Left ventricle myocardium superior (tissue), 1 donor: ENCODE results near the gene DGAT2. TPM values are rescaled to one million over a fixed set of nuclear protein-coding genes. Genes with fewer than 3 reads are reported as not detected.
"Not testable (repeated sequence)": the region's sequence is repeated elsewhere in the genome, so short reads cannot be mapped to it uniquely, and the experiment has no call there.

Source experiments
- ATAC-seq: fragments of 200-7000 bp; cut with Tn5 transposase; one replicate; pipeline ENCODE4 v1.9.1; 2020; ENCODE audit warnings: mild to moderate bottlenecking, moderate library complexity
- DNase-seq: peaks from one replicate; pipeline ENCODE4 v3.0.0-alpha.2; 2020
- intact Hi-C: fragments of 100-400 bp; cut with micrococcal nuclease; formaldehyde crosslinking; loops from one replicate; pipeline ENCODE4 v1.11.0; 2022
- total RNA-seq: library from RNA; stranded (reverse); fragmentation: NEBNext Ultra II Directional; extraction: Animal tissue kit (Norgen Biotek cat#: 25700); gene quantifications from one replicate; pipeline ENCODE4 v1.2.1, GENCODE V29; 2021
- donor health status: DM: no; HTN: yes; CAD: no; lungs with severe emphysema.

Gene DGAT2
- total RNA-seq, 1 donor from 2014 or later, result 18.3 TPM

GRCh38 chr11:75743711-75744563, 24.6 kb upstream of the DGAT2 start:
- ATAC-seq (peak; percentile 41), DNase-seq (peak; percentile 59)
- intact Hi-C loops, result no loop called here

- intact Hi-C loops, result no loop called here
- DNase-seq (peak; percentile 42), ATAC-seq (peak; percentile 95)
Measured at GRCh38 chr11:75745807-75746206, 22.8 kb upstream of the DGAT2 start.

DNA sequence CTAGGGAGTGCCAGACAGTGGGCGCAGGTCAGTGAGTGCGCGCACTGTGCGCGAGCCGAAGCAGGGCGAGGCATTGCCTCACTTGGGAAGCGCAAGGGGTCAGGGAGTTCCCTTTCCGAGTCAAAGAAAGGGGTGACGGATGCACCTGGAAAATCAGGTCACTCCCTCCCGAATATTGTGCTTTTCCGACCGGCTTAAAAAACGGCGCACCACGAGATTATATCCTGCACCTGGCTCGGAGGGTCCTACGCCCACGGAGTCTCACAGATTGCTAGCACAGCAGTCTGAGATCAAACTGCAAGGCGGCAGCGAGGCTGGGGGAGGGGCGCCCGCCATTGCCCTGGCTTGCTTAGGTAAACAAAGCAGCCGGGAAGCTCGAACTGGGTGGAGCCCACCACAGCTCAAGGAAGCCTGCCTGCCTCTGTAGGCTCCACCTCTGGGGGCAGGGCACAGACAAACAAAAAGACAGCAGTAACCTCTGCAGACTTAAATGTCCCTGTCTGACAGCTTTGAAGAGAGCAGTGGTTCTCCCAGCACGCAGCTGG, 19.8 kb upstream of the DGAT2 start:
- DNase-seq, ATAC-seq, intact Hi-C loops: not testable (repeated sequence)

DNA sequence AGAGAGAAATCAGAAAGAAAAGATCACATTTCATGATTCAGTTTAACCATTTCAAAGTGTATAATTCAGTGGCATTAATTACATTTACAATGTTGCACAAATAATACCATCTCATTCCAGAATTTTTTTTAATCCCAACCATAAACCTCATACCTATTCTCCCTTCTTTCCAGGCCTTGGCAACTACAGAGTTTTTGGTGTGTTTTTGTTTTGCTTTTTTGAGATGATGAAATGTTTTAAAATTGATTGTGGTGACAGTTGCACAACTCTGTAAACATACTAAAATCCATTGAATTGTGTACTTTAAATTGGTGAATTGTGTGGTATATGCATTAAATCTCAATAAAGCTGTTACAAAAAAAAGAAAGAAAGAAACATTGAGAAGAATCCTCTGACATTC, 13.6 kb upstream of the DGAT2 start:
- intact Hi-C loops, DNase-seq, ATAC-seq: not testable (repeated sequence)

- intact Hi-C loops, result no loop called here
Measured at GRCh38 chr11:75757651-75758050, 10.9 kb upstream of the DGAT2 start.

GRCh38 chr11:75759832-75760231, 8.7 kb upstream of the DGAT2 start:
- DNase-seq (no peak), ATAC-seq (no peak)
- intact Hi-C loops, result no loop called here

More at GRCh38 chr11:75757651-75758050, 10.9 kb upstream of the DGAT2 start:
- ATAC-seq, result no peak
- no peak for DNase-seq

GRCh38 chr11:75760243-75760642, 8.3 kb upstream of the DGAT2 start:
- intact Hi-C loops, result no loop called here
- ATAC-seq (no peak), DNase-seq (no peak)

GRCh38 chr11:75760710-75761493, 7.7 kb upstream of the DGAT2 start:
- DNase-seq, result no peak
- ATAC-seq, result no peak
- intact Hi-C loops, result no loop called here

GRCh38 chr11:75762158-75762557, 6.4 kb upstream of the DGAT2 start:
- intact Hi-C loops, result no loop called here

DNA sequence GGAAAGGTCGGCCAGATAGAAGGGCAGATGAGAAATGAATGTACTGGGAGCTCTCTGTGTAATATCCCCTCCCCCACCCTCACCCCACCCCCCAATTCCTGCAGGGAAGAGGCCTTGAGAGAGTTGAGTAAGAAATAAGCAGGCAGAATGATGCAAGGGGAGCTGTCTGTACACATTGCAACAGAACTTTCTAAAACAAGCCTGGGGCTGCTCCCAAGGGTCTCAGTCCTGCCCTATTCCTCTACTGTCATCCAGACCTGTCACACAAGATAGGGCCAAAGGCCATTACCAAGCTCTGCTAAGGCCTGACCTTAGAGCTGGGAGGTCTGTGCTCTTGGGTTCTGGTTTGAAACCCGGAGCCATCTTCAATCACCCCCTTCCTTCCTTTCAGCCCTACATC, 5.7 kb upstream of the DGAT2 start:
- DNase-seq (no peak), ATAC-seq (no peak)
- intact Hi-C loops, result no loop called here

More at GRCh38 chr11:75762158-75762557, 6.4 kb upstream of the DGAT2 start:
- DNase-seq, result no peak
- ATAC-seq, result no peak

GRCh38 chr11:75763846-75764245, 4.7 kb upstream of the DGAT2 start:
- ATAC-seq (no peak), DNase-seq (no peak)
- intact Hi-C loops, result no loop called here

- intact Hi-C loops, result no loop called here
- DNase-seq, result no peak
- no peak for ATAC-seq
Measured at GRCh38 chr11:75765116-75765515, 3.5 kb upstream of the DGAT2 start.

DNA sequence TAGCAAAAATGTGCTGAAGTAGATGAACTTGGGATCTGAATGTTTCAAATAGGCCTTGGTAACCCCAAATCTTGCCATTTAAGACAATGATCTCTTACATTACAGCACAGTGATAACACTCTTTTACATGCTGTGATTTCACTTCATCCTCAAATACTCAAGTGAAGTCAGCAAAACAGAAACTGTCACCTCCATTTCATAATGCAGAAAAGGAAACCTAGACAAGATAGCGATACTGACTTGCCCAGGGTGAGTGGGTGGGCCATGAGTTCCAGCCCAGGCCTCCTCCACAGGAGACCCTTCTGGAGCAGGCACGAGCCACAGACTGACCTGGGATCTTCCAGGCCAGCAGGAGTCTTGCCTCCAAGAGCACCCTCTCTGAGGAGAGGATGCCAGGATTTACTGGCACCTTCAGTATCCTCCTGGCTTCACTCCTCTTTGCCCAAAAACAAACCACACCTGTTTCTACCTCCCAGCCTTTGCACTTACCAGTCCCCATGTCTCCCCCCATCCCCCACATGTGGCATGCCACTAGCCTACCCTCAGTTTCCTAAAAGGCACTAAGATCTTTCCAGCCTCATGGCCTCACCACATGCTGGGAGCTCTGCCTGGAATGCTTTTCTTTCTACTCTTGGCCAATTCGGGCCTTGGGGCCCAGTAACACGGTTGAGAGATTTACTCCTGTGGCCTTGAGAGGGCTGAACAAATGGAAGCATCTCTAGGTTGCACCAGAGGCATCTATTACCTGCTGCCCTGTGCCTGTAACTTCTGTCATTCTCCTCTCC, 1.9 kb upstream of the DGAT2 start:
- ATAC-seq, result no peak
- DNase-seq, result no peak
- intact Hi-C loops, result no loop called here

DNA sequence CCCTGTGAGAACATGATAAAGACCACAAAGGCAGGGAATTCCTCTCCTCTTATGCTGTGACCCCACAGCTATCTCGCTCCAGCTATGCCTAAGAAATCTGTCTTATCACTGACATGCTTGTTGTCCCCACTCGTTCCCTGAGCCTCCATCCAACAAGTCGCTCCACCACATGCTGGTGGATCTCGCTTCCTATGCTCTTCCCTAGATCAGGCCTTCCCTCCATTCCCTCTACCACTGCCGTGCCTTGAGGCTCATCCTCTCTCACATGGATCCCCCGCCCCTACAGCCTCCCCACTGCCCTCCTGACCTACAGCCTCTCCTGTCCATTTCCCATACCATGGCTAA, 1.4 kb upstream of the DGAT2 start:
- intact Hi-C loops, result no loop called here

DNA sequence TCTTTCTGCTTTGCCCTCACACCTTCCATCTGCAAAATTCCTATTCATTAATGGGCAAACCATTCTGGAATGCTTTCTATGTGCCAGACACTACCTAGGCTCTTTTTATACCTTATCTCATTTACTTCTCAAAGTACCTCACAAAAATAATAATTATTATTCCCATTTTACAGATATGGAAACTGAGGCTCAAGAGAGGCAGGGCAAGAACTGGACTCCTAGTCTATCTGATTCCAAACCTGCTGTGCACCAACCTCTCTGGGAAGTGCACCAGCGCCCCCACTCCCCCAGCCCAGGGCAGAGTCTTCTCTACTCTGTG, 826 bp upstream of the DGAT2 start:
- DNase-seq, result no peak
- intact Hi-C loops, result no loop called here
- no peak for ATAC-seq

More for the DNA sequence above, 1.4 kb upstream of the DGAT2 start:
- ATAC-seq (no peak), DNase-seq (no peak)

DNA sequence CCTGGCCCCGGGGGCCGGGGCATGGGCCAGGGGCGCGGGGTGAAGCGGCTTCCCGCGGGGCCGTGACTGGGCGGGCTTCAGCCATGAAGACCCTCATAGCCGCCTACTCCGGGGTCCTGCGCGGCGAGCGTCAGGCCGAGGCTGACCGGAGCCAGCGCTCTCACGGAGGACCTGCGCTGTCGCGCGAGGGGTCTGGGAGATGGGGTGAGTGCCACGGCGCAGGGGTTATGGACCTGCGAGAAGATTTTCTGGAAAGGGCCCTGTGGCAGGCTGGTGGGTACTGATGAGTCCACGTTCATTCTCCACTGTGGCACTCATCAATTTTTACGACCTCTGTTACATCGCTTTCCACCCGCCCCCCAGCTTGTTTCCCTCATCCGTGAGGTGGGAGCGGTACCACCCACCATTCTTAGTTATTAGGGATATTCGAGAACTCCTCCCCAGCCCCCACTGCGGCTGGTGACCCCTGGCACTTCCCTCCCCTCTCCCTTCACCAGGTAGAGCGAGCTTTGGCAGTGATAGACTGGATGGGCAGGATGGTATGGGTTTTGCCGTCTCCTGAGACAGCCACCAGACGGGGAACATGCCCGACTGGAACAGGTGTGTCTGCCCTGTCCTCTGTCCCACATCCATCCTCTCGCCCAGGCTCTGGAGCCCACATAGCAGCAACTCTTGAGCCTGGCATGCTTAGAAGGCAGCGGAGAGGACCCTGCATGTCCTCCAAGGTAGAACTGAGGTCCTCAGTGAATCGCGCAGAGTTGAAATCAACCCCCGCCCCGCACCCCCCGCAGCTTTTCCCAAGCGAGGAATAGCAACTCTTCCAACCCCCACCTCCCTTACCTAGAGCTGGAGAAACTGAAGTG, 562 bp downstream of the DGAT2 start:
- intact Hi-C loops, result no loop called here
- ATAC-seq, result peak; percentile 5
- no peak for DNase-seq

DNA sequence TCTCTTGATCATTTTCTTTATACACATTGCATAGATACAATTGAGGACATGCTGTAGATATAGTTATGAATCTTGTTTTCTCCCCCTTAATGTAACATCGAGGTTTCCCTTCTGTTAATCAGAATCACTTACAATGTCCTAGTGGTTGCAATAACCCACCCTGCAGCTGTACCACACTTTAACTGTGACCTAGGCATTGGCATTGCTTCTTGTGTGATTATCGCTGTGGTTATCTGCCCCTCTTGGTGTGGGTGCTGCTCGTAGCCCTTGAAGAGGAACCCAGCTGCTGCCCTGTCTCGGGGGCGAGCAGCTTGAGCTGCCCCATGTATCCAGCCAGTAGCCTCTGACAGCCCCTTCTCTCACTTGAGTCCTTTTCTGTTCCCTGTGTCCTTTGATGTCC, 1.5 kb downstream of the DGAT2 start:
- DNase-seq (no peak), ATAC-seq (no peak)
- intact Hi-C loops, result no loop called here

DNA sequence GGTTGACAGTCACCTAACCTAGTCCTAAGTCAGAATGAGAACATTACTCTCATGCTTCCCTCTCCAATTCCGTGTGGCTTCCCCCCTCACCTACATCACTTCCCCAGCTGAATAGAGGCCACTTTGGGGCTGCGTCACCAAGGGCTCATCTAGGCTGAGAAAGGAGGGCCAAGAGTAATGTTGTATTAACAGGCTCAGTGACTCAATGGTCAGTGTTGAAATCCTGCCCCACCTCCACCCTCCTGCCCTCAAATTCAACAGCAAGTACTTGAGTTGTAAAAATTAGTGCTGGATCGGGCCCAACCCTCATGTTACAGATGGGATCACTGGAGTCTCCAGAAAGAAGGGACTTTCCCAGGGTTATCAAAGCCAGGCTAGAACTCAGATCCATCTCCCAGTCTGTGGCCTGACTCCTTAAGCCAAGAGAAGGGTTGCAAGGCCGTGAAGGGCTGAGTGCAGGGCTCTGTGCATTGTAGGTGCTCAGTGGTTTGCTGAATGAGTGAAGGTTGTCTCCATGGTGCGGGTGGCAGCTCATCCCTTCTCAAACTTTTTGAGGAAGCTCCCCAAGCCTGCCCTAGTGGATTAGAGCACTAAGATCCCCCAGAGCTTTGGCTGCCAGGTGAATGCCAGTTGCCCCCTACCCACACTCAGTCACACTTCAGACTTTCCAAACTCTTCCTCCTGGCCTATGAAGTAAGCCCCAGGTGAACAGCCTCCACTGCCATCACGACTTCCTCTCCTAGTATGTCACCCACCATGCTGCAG, 3.2 kb downstream of the DGAT2 start:
- intact Hi-C loops, result no loop called here
- no peak for ATAC-seq

More for the DNA sequence above, 3.2 kb downstream of the DGAT2 start:
- DNase-seq, result no peak
